ENCODE measurements around the gene ZNF844.
"Not testable (repeated sequence)": the region's sequence is repeated elsewhere in the genome, so short reads cannot be mapped to it uniquely, and the experiment has no call there.

ZNF844 gene

DNA sequence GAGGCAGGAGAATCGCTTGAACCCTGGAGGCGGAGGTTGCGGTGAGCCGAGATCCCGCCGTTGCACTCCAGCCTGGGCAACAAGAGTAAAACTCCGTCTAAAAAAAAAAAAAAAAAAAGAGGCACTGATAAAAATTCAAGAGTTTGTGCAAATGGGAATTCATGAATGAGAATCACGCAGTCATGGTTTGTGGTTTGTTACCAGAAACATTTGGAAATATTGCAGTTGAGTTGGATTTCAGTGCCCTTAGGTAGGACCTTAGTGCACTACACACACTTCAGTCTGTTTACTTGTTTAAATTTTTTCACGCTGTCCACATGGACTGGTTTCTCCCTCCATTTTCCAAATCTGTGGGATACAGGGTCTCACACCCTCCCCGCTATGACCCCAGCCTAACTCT is 28.4 kb downstream of the ZNF844 start:
- DNase-seq, result no peak

GRCh38 chr19:12093777-12094176 is 29.2 kb downstream of the ZNF844 start:
- no peak for DNase-seq

DNA sequence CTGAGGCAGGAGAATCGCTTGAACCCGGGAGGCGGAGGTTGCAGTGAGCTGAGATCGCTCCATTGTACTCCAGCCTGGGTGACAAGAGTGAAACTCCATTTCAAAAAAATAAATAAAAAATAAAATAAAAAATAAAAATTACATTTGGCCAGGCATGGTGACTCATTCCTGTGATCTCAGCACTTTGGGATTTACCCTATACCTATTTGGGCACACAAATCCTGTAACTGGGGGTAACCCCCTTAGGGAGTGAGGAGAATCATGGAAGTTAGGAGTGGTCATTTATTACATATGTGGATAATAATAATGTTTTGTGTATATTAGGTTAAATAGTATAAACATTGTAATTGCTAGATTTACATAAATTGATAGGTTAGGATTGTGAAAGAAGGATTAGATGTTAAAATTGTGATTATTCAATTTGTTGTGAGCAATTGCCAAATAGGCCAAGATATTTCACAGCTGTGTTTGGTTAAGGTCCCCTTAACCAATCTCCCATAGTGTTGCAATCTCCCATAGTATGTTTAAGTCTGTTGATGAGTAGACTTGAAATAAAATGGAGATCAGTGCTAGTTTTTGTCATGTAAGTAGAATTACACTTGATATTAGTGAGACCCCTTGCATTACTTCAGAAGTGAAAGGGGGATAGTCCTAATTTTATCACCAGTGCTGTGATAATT is 30.7 kb downstream of the ZNF844 start:
- DNase-seq, result no peak

- no peak for DNase-seq
Measured at GRCh38 chr19:12098040-12098439, 33.5 kb downstream of the ZNF844 start.

GRCh38 chr19:12103909-12104308 is 39.4 kb downstream of the ZNF844 start:
- DNase-seq, result not testable (repeated sequence)

DNA sequence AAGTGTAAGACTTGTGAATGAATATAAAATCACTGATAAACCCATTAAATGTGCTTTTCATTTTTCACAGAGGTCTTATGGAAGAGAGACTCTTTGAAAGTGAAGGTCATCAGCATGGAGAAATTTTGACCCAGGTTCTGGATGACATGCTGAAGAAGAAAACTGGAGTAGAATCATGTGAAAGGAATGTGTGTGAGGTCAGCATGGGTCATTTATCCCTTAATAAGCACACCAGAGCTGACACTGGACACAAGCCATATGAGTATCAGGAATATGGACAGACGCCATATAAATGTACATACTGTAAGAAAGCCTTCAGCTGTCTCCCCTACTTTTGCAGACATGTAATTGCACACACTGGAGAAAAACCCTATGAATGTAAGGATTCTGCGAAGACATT is 46.6 kb downstream of the ZNF844 start:
- no peak for DNase-seq

GRCh38 chr19:12111943-12112637 is 47.6 kb downstream of the ZNF844 start:
- no peak for DNase-seq

DNA sequence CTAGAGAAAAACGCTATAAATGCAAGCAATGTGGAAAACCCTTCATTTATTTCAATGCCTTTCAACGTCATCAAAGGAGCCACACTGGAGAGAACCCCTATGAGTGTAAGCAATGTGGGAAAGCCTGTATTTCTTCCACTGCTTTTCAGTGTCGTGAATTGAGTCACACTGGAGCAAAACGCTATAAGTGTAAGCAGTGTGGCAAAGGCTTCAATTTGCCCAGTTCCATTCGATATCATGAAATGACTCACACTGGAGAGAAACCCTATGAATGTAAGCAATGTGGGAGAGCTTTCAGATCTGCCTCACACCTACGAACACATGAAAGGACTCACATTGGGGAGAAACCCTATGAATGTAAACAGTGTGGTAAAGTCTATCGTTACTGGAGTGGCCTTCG is 48.2 kb downstream of the ZNF844 start:
- no peak for DNase-seq

DNA sequence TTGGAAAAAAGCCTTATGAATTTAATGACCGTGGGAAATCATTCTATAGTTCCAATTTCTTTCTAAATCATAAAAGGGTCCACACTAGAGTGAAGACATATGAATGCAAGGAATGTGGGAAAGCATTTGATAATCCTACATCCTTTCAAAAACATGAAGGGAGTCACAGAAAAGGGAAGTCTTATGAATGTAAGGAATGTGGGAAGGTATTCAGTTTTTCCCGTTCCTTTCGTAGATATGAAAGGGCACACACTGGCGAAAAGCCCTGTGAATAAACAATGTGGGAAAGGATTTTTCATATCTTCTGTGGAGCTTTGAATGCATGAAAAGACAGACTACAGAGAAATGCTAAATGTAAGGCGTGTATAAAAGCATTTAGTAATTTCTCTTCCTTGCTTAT is 48.6 kb downstream of the ZNF844 start:
- DNase-seq, result no peak

DNA sequence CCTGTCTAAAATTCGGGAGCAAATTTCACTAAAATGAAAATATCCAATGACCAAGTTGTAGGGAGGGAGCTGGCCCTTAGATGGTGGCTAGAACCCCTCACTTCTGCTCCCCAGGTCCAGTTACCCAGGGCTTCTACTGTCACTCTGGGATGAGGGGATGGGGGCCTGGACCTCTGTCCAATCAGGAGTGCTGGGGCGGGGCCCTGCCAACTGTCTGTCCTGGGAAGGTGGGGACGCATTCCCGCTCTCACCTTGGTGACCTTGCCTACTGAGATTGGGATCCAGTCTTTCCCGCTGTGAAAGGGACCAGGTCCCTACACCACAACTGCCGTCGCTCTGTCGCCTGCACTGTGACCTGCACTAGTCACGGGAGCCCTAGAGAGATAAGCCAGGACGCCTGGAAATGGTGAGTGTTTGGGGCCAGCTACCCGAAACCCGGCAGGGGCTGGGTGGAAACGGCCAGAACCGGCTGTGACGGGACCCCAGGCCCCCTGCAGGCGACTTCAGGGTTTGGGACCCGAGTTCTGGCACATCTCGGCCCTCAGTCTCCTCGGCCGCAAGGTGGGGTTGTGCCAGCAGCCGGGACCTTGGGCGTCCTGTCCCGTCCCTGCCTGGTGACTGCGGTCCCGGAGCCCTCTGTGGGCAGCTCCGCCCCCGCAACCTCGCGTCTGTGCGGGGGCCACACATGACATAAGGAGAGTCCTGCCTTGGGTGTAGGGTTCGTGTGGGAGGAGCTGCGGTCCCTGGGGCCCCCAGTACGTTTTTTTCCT is 52.9 kb downstream of the ZNF844 start:
- no peak for DNase-seq

DNA sequence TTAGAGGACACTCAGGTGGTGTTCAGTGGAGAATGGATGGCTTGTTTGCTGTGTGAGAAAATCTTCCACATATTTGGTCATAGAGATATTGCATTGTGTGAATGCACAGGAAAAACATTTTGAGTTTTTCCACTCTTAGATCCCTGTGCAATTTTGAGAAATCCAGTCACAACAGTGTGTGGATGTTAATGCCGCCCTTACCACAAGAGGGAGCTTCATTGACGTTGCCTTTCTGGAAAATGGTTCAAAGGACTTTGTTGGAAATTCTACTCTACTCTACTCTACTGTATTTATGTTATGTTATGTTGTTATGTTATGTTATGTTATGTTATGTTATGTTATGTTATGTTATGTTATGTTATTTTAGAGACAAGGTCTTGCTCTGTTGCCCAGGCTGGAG is 62.2 kb downstream of the ZNF844 start:
- DNase-seq, result no peak

All from activated CD4-positive, alpha-beta T cell treated with anti-CD3 and anti-CD28 coated beads for 1 hour (primary cell).